Measurements from ENCODE around the gene SELENOO.
A peak's percentile ranks its signal among the peaks of the same experiment; 100 is the strongest.

SELENOO gene

GRCh38 chr22:50205781-50206569 lies 5.2 kb downstream of the SELENOO start:
- no peak for ATAC-seq
- TF ChIP-seq RARB (CRISPR knock-in tag; IDR thresholded peaks at IDR 0.05): no peak
- TF ChIP-seq CSRNP3 (CRISPR knock-in tag; IDR thresholded peaks at IDR 0.05): no peak
- TF ChIP-seq ZFP3 (CRISPR knock-in tag; IDR thresholded peaks at IDR 0.05): no peak
- no peak for TF ChIP-seq ZNF70 (CRISPR knock-in tag; IDR thresholded peaks at IDR 0.05)
- no peak for TF ChIP-seq ZFP30 (CRISPR knock-in tag; IDR thresholded peaks at IDR 0.05)
- no peak for TF ChIP-seq ESRRG (CRISPR knock-in tag; IDR thresholded peaks at IDR 0.05)
- no peak for TF ChIP-seq ZC3H10 (CRISPR knock-in tag; IDR thresholded peaks at IDR 0.05)

GRCh38 chr22:50206599-50206998 lies 5.8 kb downstream of the SELENOO start:
- no peak for TF ChIP-seq CSRNP3 (CRISPR knock-in tag; IDR thresholded peaks at IDR 0.05)
- no peak for TF ChIP-seq PPARA (CRISPR knock-in tag; IDR thresholded peaks at IDR 0.05; ENCODE audit: borderline replicate concordance)
- TF ChIP-seq ZNF8 (CRISPR knock-in tag; IDR thresholded peaks at IDR 0.05): no peak
- TF ChIP-seq ZNF565 (CRISPR knock-in tag; conservative IDR thresholded peaks at IDR 0.05; ENCODE audit: low read depth): no peak
- no peak for TF ChIP-seq PATZ1 (CRISPR knock-in tag; IDR thresholded peaks at IDR 0.05; ENCODE audit: borderline replicate concordance)
- no peak for TF ChIP-seq TCF4 (CRISPR knock-in tag; IDR thresholded peaks at IDR 0.05; ENCODE audit: borderline replicate concordance)
- no peak for TF ChIP-seq ARNTL (CRISPR knock-in tag; IDR thresholded peaks at IDR 0.05; ENCODE audit: borderline replicate concordance, low read depth)
- peak; percentile 41 for ATAC-seq

- TF ChIP-seq PATZ1 (CRISPR knock-in tag; IDR thresholded peaks at IDR 0.05; ENCODE audit: borderline replicate concordance): no peak
- no peak for TF ChIP-seq GLIS3 (CRISPR knock-in tag; IDR thresholded peaks at IDR 0.05)
- TF ChIP-seq POU6F1 (CRISPR knock-in tag; IDR thresholded peaks at IDR 0.05; ENCODE audit: borderline replicate concordance, low read depth): no peak
- TF ChIP-seq PPARA (CRISPR knock-in tag; IDR thresholded peaks at IDR 0.05; ENCODE audit: borderline replicate concordance): no peak
- TF ChIP-seq RARB (CRISPR knock-in tag; IDR thresholded peaks at IDR 0.05): no peak
- TF ChIP-seq CSDC2 (CRISPR knock-in tag; IDR thresholded peaks at IDR 0.05): no peak
- no peak for TF ChIP-seq ZC3H10 (CRISPR knock-in tag; IDR thresholded peaks at IDR 0.05)
- TF ChIP-seq BACH2 (CRISPR knock-in tag; IDR thresholded peaks at IDR 0.05; ENCODE audit: borderline replicate concordance): no peak
- TF ChIP-seq CSRNP3 (CRISPR knock-in tag; IDR thresholded peaks at IDR 0.05): no peak
- TF ChIP-seq ISL1 (CRISPR knock-in tag; IDR thresholded peaks at IDR 0.05): no peak
- no peak for TF ChIP-seq ZFP3 (CRISPR knock-in tag; IDR thresholded peaks at IDR 0.05)
- no peak for ATAC-seq
Measured at GRCh38 chr22:50207383-50208140, 6.8 kb downstream of the SELENOO start.
